ENCODE results near the gene MDFIC. TPM values are rescaled to one million over a fixed set of nuclear protein-coding genes. Genes with fewer than 3 reads are reported as not detected.

Gene MDFIC
- total RNA-seq, 2 donors from 2014 or later, result 8.5 to 9.1 TPM

GRCh38 chr7:114919587-114919986 is 2.3 kb upstream of the MDFIC start:
- no peak for TF ChIP-seq CTCF (IDR thresholded peaks at IDR 0.05)
- H3K9ac ChIP-seq (ENCODE audit: low read depth in 2 of 2, low read length in 2 of 2), result no peak overlapping the region
- no peak overlapping the region for H3K4me3 ChIP-seq
- no peaks in the 10 kb centered on the region for H3K4me1 ChIP-seq
- H3K9me3 ChIP-seq, result no peaks in the 10 kb centered on the region
- no peak for DNase-seq
- no peak overlapping the region for H3K27ac ChIP-seq
- H3K36me3 ChIP-seq, result no peaks in the 10 kb centered on the region
- intact Hi-C loops (cut with DNase I), result no loop called here
- H3K27me3 ChIP-seq, result no peaks in the 10 kb centered on the region

- H3K36me3 ChIP-seq, result no peaks in the 10 kb centered on the region
- intact Hi-C loops (cut with DNase I), result loop anchor here (5.0 kb wide), 1 partner anchor 86 kb away; no protein-coding TSS in a partner anchor
- peak overlapping the region; percentile 84 for H3K27ac ChIP-seq
- no peaks in the 10 kb centered on the region for H3K4me1 ChIP-seq
- no peaks in the 10 kb centered on the region for H3K27me3 ChIP-seq
- H3K4me3 ChIP-seq, result peak overlapping the region; percentile 69
- no peaks in the 10 kb centered on the region for H3K9me3 ChIP-seq
- no peak for TF ChIP-seq CTCF (IDR thresholded peaks at IDR 0.05)
- DNase-seq, result peak; percentile 37
- peak overlapping the region in 1 of 2 donors; percentile 89 for H3K9ac ChIP-seq (ENCODE audit: low read depth in 2 of 2, low read length in 2 of 2)
Measured at GRCh38 chr7:114921631-114922025, 266 bp upstream of the MDFIC start.

GRCh38 chr7:114922652-114923402 is 933 bp downstream of the MDFIC start:
- intact Hi-C loops (cut with DNase I), result loop anchor here (5.0 kb wide), 1 partner anchor 84 kb away; no protein-coding TSS in a partner anchor
- H3K9ac ChIP-seq (ENCODE audit: low read depth in 2 of 2, low read length in 2 of 2), result peak overlapping the region; percentile 48 to 89
- H3K27me3 ChIP-seq, result no peaks in the 10 kb centered on the region
- no peaks in the 10 kb centered on the region for H3K36me3 ChIP-seq
- peak overlapping the region; percentile 84 for H3K27ac ChIP-seq
- peak overlapping the region; percentile 69 for H3K4me3 ChIP-seq
- no peaks in the 10 kb centered on the region for H3K9me3 ChIP-seq
- DNase-seq, result peak; percentile 53
- TF ChIP-seq CTCF (IDR thresholded peaks at IDR 0.05), result no peak
- H3K4me1 ChIP-seq, result no peaks in the 10 kb centered on the region

GRCh38 chr7:114923403-114923713 is 1.5 kb downstream of the MDFIC start:
- Histone ChIP-seq H3K36me3 (no peaks in the 10 kb centered on the region), H3K9ac (ENCODE audit: low read depth in 2 of 2, low read length in 2 of 2) (peak overlapping the region; percentile 4 to 89), H3K4me3 (peak overlapping the region; percentile 69), H3K9me3 (no peaks in the 10 kb centered on the region), H3K27ac (peak overlapping the region; percentile 84), H3K27me3 (no peaks in the 10 kb centered on the region), H3K4me1 (no peaks in the 10 kb centered on the region)
- intact Hi-C loops (cut with DNase I), result loop anchor here (5.0 kb wide), 1 partner anchor 84 kb away; no protein-coding TSS in a partner anchor
- no peak for DNase-seq
- no peak for TF ChIP-seq CTCF (IDR thresholded peaks at IDR 0.05)

GRCh38 chr7:114924038-114924712 is 2.3 kb downstream of the MDFIC start:
- intact Hi-C loops (cut with DNase I), result loop anchor here (5.0 kb wide), 1 partner anchor 83 kb away; no protein-coding TSS in a partner anchor
- TF ChIP-seq CTCF (IDR thresholded peaks at IDR 0.05), result no peak
- DNase-seq, result no peak
- peak overlapping the region; percentile 84 for H3K27ac ChIP-seq
- H3K4me3 ChIP-seq, result peak overlapping the region; percentile 69
- H3K27me3 ChIP-seq, result no peaks in the 10 kb centered on the region
- no peaks in the 10 kb centered on the region for H3K9me3 ChIP-seq
- no peaks in the 10 kb centered on the region for H3K4me1 ChIP-seq
- H3K9ac ChIP-seq (ENCODE audit: low read depth in 2 of 2, low read length in 2 of 2), result peak overlapping the region in 1 of 2 donors; percentile 4
- no peaks in the 10 kb centered on the region for H3K36me3 ChIP-seq

Data from colonic mucosa (tissue), 4 donors.